Cardiac septum (tissue), 1 donor: ENCODE data around the gene CNPY1. TPM values are rescaled to one million over a fixed set of nuclear protein-coding genes. Genes with fewer than 3 reads are reported as not detected.

ENCODE experiments used
- DNase-seq: peaks from one replicate; pipeline ENCODE4 v3.0.0-alpha.2; 2020; ENCODE audit warnings: low spot score
- intact Hi-C: fragments of 100-400 bp; cut with DNase I; formaldehyde crosslinking; loops from one replicate; pipeline ENCODE4 v1.14.0; 2022
- total RNA-seq: library from RNA; stranded (reverse); fragmentation: NEBNext Ultra II Directional; extraction: Animal tissue kit (Norgen Biotek cat#: 25700); gene quantifications from one replicate; pipeline ENCODE4 v1.2.1, GENCODE V29; 2021
- donor health status: DM: no; HTN: no; CAD: no.

CNPY1 gene
- total RNA-seq, 1 donor from 2014 or later: not detected

- intact Hi-C loops: no loop called here
- DNase-seq: peak; percentile 24
Observed at GRCh38 chr7:155482511-155483183, 63.7 kb downstream of the CNPY1 start.

DNA sequence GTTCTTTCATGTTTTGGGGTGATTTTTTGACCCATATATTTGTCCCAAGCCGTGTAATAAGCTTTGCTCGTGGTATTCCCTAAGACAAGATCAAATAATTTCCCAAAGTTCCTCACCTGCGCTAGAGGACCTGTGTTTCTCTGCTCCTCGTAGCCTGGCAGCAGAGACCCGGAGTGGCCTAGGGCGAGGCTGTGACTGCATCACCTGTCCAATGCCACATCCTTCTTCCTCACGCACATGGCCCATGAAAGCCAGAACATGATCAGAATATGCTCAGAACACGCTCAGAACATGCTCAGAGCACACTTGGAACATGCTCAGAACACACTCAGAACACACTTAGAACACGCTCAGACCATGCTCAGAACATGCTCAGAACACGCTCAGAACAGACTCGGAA, 64.6 kb downstream of the CNPY1 start:
- intact Hi-C loops: no loop called here
- DNase-seq: peak; percentile 31

GRCh38 chr7:155477476-155477875, 68.9 kb downstream of the CNPY1 start:
- intact Hi-C loops: no loop called here
- DNase-seq: no peak

GRCh38 chr7:155471718-155472117, 74.6 kb downstream of the CNPY1 start:
- intact Hi-C loops: no loop called here
- DNase-seq: no peak

DNA sequence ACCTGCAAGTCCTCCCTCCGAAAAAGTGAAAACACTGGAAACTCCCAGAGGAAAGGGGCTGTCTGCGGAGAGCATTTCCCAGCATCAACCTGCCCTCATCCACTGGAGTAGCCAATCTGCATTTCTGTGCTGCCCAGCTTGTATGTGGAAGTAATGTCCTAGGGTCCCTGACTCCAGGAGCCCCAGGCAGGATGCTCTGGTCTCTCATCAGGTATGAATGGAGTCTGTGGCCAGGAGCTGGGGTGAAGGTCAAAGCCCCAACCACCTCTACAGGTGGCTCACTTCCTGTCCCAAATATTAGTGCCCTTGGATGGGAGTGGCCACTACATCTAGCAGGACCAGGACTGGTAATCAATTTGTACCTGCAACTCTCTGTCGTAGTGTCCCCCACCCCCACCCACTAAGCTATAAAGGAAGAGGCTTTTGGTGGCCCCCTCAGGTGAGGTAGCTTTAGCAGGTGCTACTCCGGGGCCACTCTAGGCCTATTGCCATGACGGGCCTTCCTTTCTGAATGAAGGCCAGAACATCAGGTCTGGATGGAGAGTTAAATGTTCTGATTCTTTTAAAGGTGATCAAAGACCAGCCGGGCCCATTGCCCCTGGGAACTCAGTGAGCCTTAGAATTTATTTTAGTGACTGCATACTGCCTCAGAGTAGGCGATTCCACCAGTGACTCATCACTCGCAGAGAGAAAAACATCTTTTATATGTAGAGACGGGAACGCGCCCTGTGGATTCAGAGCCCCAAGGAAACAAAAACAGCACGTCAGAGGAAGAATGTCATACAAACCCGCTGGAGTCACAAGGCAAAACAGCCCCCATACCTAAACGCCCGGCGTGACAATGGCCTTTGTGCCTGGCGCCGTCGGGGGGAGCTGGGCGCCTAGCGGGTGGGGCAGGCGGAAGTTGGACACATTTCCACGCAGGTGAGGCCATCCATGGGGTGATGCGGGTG, 75.4 kb downstream of the CNPY1 start:
- intact Hi-C loops: no loop called here
- no peak for DNase-seq

- intact Hi-C loops: no loop called here
Observed at GRCh38 chr7:155470186-155470487, 76.2 kb downstream of the CNPY1 start.

GRCh38 chr7:155469311-155470185, 76.8 kb downstream of the CNPY1 start:
- DNase-seq: peak; percentile 1
- intact Hi-C loops: loop anchor here (5.0 kb wide), 1 partner anchor 92 kb away; no protein-coding TSS in a partner anchor

More at GRCh38 chr7:155470186-155470487, 76.2 kb downstream of the CNPY1 start:
- DNase-seq: no peak

DNA sequence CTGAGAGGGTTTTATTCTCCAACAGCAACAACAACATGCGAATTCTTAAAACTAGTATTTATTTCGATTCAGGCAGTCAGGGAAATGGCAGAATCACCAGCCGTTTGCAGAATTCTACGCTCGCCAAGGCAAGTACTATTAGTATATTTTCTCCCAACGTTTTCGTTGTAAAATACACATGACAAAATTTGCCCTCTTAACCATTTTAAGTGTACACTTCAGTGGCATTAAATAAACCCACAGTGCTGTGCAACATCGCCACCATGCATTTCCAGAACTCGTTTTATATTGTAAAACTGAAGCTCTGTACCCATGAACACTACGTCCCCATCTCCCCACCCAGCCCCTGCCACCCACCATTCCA, 77.6 kb downstream of the CNPY1 start:
- DNase-seq: peak; percentile 12
- intact Hi-C loops: loop anchor here (5.0 kb wide), 1 partner anchor 91 kb away; no protein-coding TSS in a partner anchor

- intact Hi-C loops: loop anchor here (5.0 kb wide), 1 partner anchor 91 kb away; no protein-coding TSS in a partner anchor
- peak; percentile 57 for DNase-seq
Observed at GRCh38 chr7:155467846-155468784, 78.2 kb downstream of the CNPY1 start.

GRCh38 chr7:155466814-155467733, 79.3 kb downstream of the CNPY1 start:
- DNase-seq: no peak
- intact Hi-C loops: loop anchor here (5.0 kb wide), 1 partner anchor 90 kb away; no protein-coding TSS in a partner anchor

DNA sequence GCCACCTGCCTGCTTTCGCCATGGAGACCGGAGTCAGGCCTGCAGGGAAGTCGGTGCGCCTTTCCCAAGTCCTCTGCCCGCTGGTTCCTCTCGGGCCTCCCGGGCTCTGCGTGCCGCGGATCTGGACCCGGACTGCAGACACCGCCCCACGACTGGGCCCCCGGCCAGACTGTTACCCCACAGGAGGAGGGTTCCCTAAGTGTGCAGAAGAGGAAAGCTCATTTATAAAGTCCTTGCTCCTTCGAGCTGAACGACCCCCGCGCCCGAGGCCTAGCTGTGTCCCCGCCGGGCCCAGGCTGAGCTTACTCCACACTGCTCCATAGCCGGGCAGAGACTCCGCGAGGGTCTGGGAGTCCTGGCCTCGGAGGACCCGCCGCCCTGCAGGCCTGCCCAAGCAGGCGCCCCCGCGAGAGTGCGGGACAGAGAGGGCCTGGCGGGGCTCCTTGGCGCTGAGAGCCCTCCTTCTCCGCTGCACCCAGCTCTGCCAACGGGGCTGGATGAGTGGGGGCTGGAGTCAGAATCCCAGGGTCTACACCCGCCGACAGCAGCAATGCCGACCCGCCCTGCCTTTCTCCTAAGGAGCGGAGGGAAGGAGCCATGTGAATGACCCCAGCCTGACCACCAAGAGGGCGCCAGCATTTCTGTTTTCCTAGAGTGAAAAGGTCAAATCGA, 80.1 kb downstream of the CNPY1 start:
- DNase-seq: no peak
- intact Hi-C loops: loop anchor here (5.0 kb wide), 1 partner anchor 89 kb away; no protein-coding TSS in a partner anchor

DNA sequence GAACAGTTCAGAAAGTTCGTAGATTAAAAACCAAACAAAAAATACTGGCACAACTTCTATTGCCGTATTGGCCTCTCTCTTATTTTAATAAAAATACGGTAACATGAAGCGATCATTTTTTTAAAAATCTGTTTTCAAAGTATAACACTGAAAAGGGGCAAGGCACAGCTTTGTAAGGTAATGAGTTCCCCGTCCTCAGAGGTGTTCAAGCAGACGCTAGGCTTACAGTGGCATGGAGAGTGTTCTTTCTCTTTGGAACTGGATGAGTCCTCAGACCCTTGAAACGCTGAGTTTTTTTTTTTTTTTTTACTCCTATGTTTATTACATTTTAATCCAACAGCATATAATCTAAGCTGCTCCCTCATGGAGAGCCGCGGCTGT, 80.6 kb downstream of the CNPY1 start:
- intact Hi-C loops: loop anchor here (5.0 kb wide), 1 partner anchor 88 kb away; no protein-coding TSS in a partner anchor

DNA sequence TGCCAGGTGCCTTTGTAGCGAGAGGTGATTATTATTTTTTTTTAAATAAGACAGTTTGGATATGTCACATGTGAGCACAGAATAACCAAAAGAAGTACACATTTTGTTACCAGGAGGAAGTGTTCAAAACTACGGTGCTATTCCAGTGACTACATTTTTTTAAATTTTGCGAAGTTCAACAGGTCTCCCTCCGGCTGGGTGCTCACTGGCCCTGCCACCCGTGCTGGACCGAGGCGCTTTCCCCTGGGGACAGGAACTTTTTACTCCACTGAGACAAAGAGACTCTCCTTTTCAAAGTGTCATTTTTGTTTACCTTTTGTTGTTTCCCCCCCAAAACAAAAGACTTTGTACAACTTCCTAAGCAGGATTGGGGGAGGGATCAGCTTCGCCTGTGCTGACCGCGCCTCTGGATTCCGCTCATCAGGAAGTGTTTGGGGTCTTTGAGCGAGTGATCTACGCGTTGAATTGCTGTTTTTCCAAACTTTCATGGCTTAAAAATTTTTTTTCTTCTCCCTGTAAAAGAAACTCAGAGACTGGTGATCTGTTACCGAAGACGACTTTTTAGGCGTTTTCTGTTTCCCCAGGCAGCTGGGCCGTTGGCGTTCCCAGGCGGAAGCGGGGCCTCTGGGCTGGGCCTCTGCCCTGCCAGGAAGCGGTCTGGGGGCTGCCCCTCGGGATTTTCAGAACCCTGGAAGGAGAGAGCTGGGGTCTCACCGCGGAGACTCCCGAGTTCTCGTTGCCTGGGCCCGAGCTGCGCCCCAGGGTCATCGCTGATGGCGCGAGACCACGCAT, 81.2 kb downstream of the CNPY1 start:
- intact Hi-C loops: loop anchor here (5.0 kb wide), 1 partner anchor 88 kb away; no protein-coding TSS in a partner anchor
- DNase-seq: no peak

More for the DNA sequence above, 80.6 kb downstream of the CNPY1 start:
- no peak for DNase-seq

DNA sequence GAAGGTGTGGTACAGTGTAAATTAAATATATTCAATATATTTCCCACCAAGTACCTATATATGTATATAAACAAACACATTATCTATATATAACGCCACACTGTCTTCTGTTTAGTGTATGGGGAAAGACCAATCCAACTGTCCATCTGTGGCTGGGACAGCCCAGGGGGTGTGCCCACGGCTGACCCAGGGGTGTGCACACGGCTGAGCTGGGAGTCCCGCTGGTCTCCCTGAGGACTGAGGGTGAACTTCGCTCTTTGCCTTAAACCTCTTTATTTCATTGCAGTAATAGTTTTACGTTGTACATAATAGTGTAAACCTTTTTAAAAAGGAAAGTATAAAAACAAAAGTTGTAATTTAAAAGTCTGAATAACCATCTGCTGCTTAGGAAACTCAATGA, 82.2 kb downstream of the CNPY1 start:
- no peak for DNase-seq
- intact Hi-C loops: no loop called here

GRCh38 chr7:155463114-155463811, 83.1 kb downstream of the CNPY1 start:
- no peak for DNase-seq
- intact Hi-C loops: no loop called here
